Myometrial cell (primary cell): Measurements from ENCODE around the gene SHMT2. TPM values are rescaled to one million over a fixed set of nuclear protein-coding genes. Genes with fewer than 3 reads are reported as not detected.

Experiments
- total RNA-seq: library from RNA; depleted of rRNA; stranded (reverse); fragments of >200 nt; gene quantifications from 2 replicates; pipeline ENCODE4 v1.2.3, GENCODE V29; 2015

SHMT2 gene
- total RNA-seq: 297 and 311 TPM in 2 replicates

GRCh38 chr12:57229634-57230380, at the start of gene SHMT2:
Gene SHMT2, plus strand, starts transcription at chr12:57229711. Its CDS starts 68 bp downstream, at chr12:57229779.

GRCh38 chr12:57216014-57216911, 13.2 kb upstream of the SHMT2 start, which contains the start of gene NXPH4:
Gene NXPH4, plus strand, starts transcription at chr12:57216794. Its CDS starts 176 bp downstream, at chr12:57216970.

GRCh38 chr12:57250956-57251355, 21.4 kb downstream of the SHMT2 start, which contains the start of gene STAC3:
Gene STAC3, minus strand, starts transcription at chr12:57251187. Its CDS starts 1,551 bp downstream, at chr12:57249636.

Other genes with a start within 250 kb of the SHMT2 start
- gene ZBTB39, start 223.2 kb upstream of the SHMT2 start, total RNA-seq: 2.3 and 2.7 TPM in 2 replicates
- not detected in 2 replicates for gene TAC3, start 213.2 kb upstream of the SHMT2 start, total RNA-seq
- not detected in 2 replicates for gene MYO1A, start 179.6 kb upstream of the SHMT2 start, total RNA-seq
- gene NEMP1, start 150.9 kb upstream of the SHMT2 start, total RNA-seq: 8.9 and 9.0 TPM in 2 replicates
- 62.0 and 84.5 TPM in 2 replicates for gene NAB2, start 140.6 kb upstream of the SHMT2 start, total RNA-seq
- gene STAT6, start 118.3 kb upstream of the SHMT2 start, total RNA-seq: 88.5 and 91.3 TPM in 2 replicates
- 46.1 and 51.4 TPM in 2 replicates for gene LRP1, start 101.2 kb upstream of the SHMT2 start, total RNA-seq
- not detected in 2 replicates for gene LRP1-AS, start 82.1 kb upstream of the SHMT2 start, total RNA-seq
- gene NXPH4, start 12.9 kb upstream of the SHMT2 start, total RNA-seq: 0.71 and 1.2 TPM in 2 replicates
- gene STAC3, start 21.5 kb downstream of the SHMT2 start, total RNA-seq: 0.18 TPM in 1 of 2 replicates, not detected in the other
- 19.3 and 23.9 TPM in 2 replicates for gene R3HDM2, start 201.3 kb downstream of the SHMT2 start, total RNA-seq
- not detected in 2 replicates for gene INHBC, start 205.1 kb downstream of the SHMT2 start, total RNA-seq
- gene INHBE, start 225.6 kb downstream of the SHMT2 start, total RNA-seq: 3.5 and 6.2 TPM in 2 replicates
- gene GLI1, start 230.1 kb downstream of the SHMT2 start, total RNA-seq: 1.4 and 3.7 TPM in 2 replicates